GM21367 (cell line): Measurements from ENCODE around the gene FGD5.
"Not testable (repeated sequence)": the region's sequence is repeated elsewhere in the genome, so short reads cannot be mapped to it uniquely, and the experiment has no call there.

Source experiments
- ATAC-seq: cut with Tn5 transposase; IDR thresholded peaks from one replicate; pipeline ENCODE4 v1.9.1; 2021; ENCODE audit not compliant: unreplicated experiment

Gene FGD5

GRCh38 chr3:14804835-14805780, 13.7 kb upstream of the FGD5 start:
- ATAC-seq: no peak

GRCh38 chr3:14805961-14806537, 12.7 kb upstream of the FGD5 start:
- no peak for ATAC-seq

- ATAC-seq: no peak
Measured at GRCh38 chr3:14806641-14807263, 12.0 kb upstream of the FGD5 start.

- ATAC-seq: no peak
Measured at GRCh38 chr3:14808025-14808424, 10.7 kb upstream of the FGD5 start.

- no peak for ATAC-seq
Measured at GRCh38 chr3:14808502-14809266, 10.1 kb upstream of the FGD5 start.

- not testable (repeated sequence) for ATAC-seq
Measured at GRCh38 chr3:14809611-14810010, 9.2 kb upstream of the FGD5 start.

- ATAC-seq: no peak
Measured at GRCh38 chr3:14810070-14810791, 8.5 kb upstream of the FGD5 start.

GRCh38 chr3:14810801-14811661, 7.7 kb upstream of the FGD5 start:
- ATAC-seq: no peak

- no peak for ATAC-seq
Measured at GRCh38 chr3:14811684-14812083, 7.1 kb upstream of the FGD5 start.

GRCh38 chr3:14812196-14812790, 6.5 kb upstream of the FGD5 start:
- no peak for ATAC-seq

- no peak for ATAC-seq
Measured at GRCh38 chr3:14814411-14814871, 4.3 kb upstream of the FGD5 start.

GRCh38 chr3:14816359-14816758, 2.4 kb upstream of the FGD5 start:
- no peak for ATAC-seq

GRCh38 chr3:14819671-14820070, 909 bp downstream of the FGD5 start:
- ATAC-seq: no peak

- ATAC-seq: no peak
Measured at GRCh38 chr3:14820156-14820555, 1.4 kb downstream of the FGD5 start.

GRCh38 chr3:14821151-14821550, 2.4 kb downstream of the FGD5 start:
- ATAC-seq: no peak

GRCh38 chr3:14822134-14822533, 3.4 kb downstream of the FGD5 start:
- ATAC-seq: no peak

- ATAC-seq: no peak
Measured at GRCh38 chr3:14822670-14823390, 4.1 kb downstream of the FGD5 start.

- no peak for ATAC-seq
Measured at GRCh38 chr3:14823393-14823792, 4.6 kb downstream of the FGD5 start.
